Activated T-cell treated with anti-CD3 and anti-CD28 coated beads for 4 hours (primary cell): ENCODE measurements around the gene CCR2.
A peak's percentile ranks its signal among the peaks of the same experiment; 100 is the strongest.

Experiments used
- DNase-seq: peaks from one replicate; pipeline ENCODE4 v3.0.0-alpha.2; 2020

The CCR2 gene

GRCh38 chr3:46406788-46407611 lies 53.1 kb downstream of the CCR2 start, which contains the start of the genes CCR5AS and CCRL2:
Gene CCR5AS (minus strand): TSS chr3:46407066.
Gene CCRL2 (plus strand): TSS chr3:46407259. CDS start chr3:46408080, 821 bp downstream.
- DNase-seq: peak; percentile 9

DNA sequence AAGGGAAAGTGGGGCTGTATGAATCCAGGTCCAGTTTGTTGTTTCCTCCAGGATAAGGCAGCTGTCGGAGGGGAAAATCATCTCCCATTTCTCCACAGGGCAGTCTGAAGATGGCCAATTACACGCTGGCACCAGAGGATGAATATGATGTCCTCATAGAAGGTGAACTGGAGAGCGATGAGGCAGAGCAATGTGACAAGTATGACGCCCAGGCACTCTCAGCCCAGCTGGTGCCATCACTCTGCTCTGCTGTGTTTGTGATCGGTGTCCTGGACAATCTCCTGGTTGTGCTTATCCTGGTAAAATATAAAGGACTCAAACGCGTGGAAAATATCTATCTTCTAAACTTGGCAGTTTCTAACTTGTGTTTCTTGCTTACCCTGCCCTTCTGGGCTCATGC lies 54.1 kb downstream of the CCR2 start:
- DNase-seq: no peak

GRCh38 chr3:46408853-46409252 lies 54.9 kb downstream of the CCR2 start:
- no peak for DNase-seq

DNA sequence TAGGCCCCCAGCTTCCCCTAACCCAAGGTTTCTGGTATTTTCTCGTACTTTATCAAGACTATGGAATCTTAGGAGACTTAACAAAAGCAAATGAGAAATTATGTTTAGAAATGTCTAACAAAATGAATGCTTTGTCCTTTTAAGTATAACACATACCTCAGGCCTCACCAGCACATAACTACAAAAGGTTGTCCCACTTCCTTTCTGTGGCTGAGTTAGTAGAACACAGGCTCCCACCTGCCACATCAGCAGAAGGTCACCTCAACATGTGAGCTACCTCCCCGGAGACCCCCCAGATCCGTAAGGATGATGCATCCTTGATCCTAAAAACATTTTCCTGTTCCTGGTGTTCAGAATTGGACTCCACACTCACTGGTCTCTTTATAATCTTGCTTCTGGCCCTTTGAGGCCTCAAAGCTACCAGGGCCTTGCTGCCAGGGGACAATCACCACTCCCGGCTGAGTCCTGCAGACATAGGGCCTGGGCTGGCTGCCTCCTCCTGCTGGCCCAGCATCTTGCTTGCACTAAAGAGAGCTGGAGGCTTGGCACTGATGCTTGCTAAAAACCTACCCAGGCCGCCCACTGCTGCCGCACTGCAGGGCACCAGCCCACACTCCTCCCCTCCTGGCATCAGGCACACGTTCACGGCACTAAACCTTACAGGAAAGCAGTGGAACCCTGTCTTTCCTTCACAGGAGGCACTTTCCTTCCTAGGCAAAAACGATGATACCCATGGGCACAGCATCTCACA lies 56.0 kb downstream of the CCR2 start:
- no peak for DNase-seq
